ENCODE data around the gene TSGA10IP. TPM values are rescaled to one million over a fixed set of nuclear protein-coding genes. Genes with fewer than 3 reads are reported as not detected.

Gene TSGA10IP
- total RNA-seq, 1 experiment from 2014 or later: not detected

GRCh38 chr11:65922565-65922964, 22.7 kb upstream of the TSGA10IP start:
- no TSS peak for BruUV-seq (replicated peaks)
- no peak for ATAC-seq
- Histone ChIP-seq H3K9me3 (ENCODE audit: control insufficient read depth in 1 of 2, insufficient read depth in 1 of 2, low read depth in 1 of 2, low read length in 2 of 2) (no peaks in the 10 kb centered on the region), H2AFZ (ENCODE audit: low read depth, low read length, poor library complexity, severe bottlenecking) (no peak overlapping the region), H3K4me3 (replicated peaks in 1 of 2; ENCODE audit: low read depth in 1 of 2, low read length in 2 of 2) (no peak overlapping the region), H3K36me3 (ENCODE audit: control insufficient read depth in 1 of 2, insufficient read depth in 2 of 2, low read length in 2 of 2) (peaks cover 5 to 27% of the 10 kb centered on the region in 2 experiments; a peak in 3 of 4 replicates), H3K9ac (ENCODE audit: low read length) (no peak overlapping the region), H3K27ac (ENCODE audit: low read depth, low read length) (no peak overlapping the region), H3K4me2 (ENCODE audit: low read length) (no peak overlapping the region), H3K9me2 (ENCODE audit: insufficient read depth) (no peaks in the 10 kb centered on the region), H3K27me3 (ENCODE audit: insufficient read depth, low read length) (no peaks in the 10 kb centered on the region), H4K20me1 (ENCODE audit: insufficient read depth) (no peaks in the 10 kb centered on the region), H3K4me1 (ENCODE audit: control insufficient read depth in 1 of 2, insufficient read depth in 2 of 2, low read length in 2 of 2) (peaks cover 9 to 19% of the 10 kb centered on the region in 2 experiments), H3K79me2 (ENCODE audit: insufficient read depth, low read length) (peaks cover 29% of the 10 kb centered on the region)
- ChIA-PET RAD21 (ENCODE audit: low non-redundant PET in 1 of 2, low total read pairs in 2 of 2, uncharacterized antibody in 2 of 2, unreplicated experiment in 2 of 2) (no interaction called here), CTCF (interaction anchor here (1.1 kb wide), 1 partner anchor 9 kb away, joined by 3 read pairs; no protein-coding TSS in a partner anchor), POLR2A (no interaction called here)
- TF ChIP-seq SP1 (IDR thresholded peaks at IDR 0.05; ENCODE audit: low read depth) (no peak), JUND (IDR thresholded peaks at IDR 0.05) (no peak), YY1 (IDR thresholded peaks at IDR 0.05; ENCODE audit: extremely low read depth, insufficient replicate concordance, low read depth, low read length) (no peak), SIN3A (IDR thresholded peaks at IDR 0.05; ENCODE audit: low read depth) (no peak), FOSL1 (IDR thresholded peaks at IDR 0.05; ENCODE audit: low read depth) (no peak), POLR2A (IDR thresholded peaks at IDR 0.05; ENCODE audit: borderline replicate concordance, extremely low read depth, insufficient read depth, insufficient read length) (no peak), POLR2AphosphoS5 (IDR thresholded peaks at IDR 0.05; ENCODE audit: low read depth, low read length) (no peak), TCF7L2 (IDR thresholded peaks at IDR 0.05; ENCODE audit: borderline replicate concordance, extremely low read depth, insufficient read depth, insufficient read length) (no peak), EZH2 (IDR thresholded peaks at IDR 0.05) (no peak), EGR1 (IDR thresholded peaks at IDR 0.05; ENCODE audit: low read depth) (no peak), SRF (IDR thresholded peaks at IDR 0.05; ENCODE audit: low read depth) (no peak), ELF1 (IDR thresholded peaks at IDR 0.05; ENCODE audit: borderline replicate concordance, low read depth) (no peak), ZFX (IDR thresholded peaks at IDR 0.05) (no peak), RAD21 (IDR thresholded peaks at IDR 0.05; ENCODE audit: low read depth) (no peak), CBX3 (IDR thresholded peaks at IDR 0.05; ENCODE audit: low read depth) (no peak), CEBPB (IDR thresholded peaks at IDR 0.05; ENCODE audit: low read depth) (no peak)
- TF ChIP-seq, protein P1, sequence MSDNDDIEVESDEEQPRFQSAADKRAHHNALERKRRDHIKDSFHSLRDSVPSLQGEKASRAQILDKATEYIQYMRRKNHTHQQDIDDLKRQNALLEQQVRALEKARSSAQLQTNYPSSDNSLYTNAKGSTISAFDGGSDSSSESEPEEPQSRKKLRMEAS (IDR thresholded peaks at IDR 0.05): no peak
- TF ChIP-seq, protein P2, sequence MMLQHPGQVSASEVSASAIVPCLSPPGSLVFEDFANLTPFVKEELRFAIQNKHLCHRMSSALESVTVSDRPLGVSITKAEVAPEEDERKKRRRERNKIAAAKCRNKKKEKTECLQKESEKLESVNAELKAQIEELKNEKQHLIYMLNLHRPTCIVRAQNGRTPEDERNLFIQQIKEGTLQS (IDR thresholded peaks at IDR 0.05): no peak
- TF ChIP-seq, protein P3, sequence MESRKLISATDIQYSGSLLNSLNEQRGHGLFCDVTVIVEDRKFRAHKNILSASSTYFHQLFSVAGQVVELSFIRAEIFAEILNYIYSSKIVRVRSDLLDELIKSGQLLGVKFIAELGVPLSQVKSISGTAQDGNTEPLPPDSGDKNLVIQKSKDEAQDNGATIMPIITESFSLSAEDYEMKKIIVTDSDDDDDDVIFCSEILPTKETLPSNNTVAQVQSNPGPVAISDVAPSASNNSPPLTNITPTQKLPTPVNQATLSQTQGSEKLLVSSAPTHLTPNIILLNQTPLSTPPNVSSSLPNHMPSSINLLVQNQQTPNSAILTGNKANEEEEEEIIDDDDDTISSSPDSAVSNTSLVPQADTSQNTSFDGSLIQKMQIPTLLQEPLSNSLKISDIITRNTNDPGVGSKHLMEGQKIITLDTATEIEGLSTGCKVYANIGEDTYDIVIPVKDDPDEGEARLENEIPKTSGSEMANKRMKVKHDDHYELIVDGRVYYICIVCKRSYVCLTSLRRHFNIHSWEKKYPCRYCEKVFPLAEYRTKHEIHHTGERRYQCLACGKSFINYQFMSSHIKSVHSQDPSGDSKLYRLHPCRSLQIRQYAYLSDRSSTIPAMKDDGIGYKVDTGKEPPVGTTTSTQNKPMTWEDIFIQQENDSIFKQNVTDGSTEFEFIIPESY (IDR thresholded peaks at IDR 0.05; ENCODE audit: extremely low read depth, insufficient replicate concordance, low read length): no peak
- TF ChIP-seq, protein P4, sequence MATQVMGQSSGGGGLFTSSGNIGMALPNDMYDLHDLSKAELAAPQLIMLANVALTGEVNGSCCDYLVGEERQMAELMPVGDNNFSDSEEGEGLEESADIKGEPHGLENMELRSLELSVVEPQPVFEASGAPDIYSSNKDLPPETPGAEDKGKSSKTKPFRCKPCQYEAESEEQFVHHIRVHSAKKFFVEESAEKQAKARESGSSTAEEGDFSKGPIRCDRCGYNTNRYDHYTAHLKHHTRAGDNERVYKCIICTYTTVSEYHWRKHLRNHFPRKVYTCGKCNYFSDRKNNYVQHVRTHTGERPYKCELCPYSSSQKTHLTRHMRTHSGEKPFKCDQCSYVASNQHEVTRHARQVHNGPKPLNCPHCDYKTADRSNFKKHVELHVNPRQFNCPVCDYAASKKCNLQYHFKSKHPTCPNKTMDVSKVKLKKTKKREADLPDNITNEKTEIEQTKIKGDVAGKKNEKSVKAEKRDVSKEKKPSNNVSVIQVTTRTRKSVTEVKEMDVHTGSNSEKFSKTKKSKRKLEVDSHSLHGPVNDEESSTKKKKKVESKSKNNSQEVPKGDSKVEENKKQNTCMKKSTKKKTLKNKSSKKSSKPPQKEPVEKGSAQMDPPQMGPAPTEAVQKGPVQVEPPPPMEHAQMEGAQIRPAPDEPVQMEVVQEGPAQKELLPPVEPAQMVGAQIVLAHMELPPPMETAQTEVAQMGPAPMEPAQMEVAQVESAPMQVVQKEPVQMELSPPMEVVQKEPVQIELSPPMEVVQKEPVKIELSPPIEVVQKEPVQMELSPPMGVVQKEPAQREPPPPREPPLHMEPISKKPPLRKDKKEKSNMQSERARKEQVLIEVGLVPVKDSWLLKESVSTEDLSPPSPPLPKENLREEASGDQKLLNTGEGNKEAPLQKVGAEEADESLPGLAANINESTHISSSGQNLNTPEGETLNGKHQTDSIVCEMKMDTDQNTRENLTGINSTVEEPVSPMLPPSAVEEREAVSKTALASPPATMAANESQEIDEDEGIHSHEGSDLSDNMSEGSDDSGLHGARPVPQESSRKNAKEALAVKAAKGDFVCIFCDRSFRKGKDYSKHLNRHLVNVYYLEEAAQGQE (IDR thresholded peaks at IDR 0.05; ENCODE audit: low read depth): no peak
- intact Hi-C loops (cut with micrococcal nuclease): no loop called here
- no peak for DNase-seq (ENCODE audit: low read depth, low spot score)
